ENCODE data around the gene CDCA4. TPM values are rescaled to one million over a fixed set of nuclear protein-coding genes. Genes with fewer than 3 reads are reported as not detected.

Gene CDCA4
- 15.2 TPM for total RNA-seq

GRCh38 chr14:105020815-105021655 lies at the start of gene CDCA4:
Gene CDCA4, minus strand, starts transcription at chr14:105021083. Its CDS starts 9,154 bp downstream, at chr14:105011929.
- intact Hi-C loops (cut with DNase I) = loop anchor here (5.0 kb wide), 1 partner anchor 49 kb away; no protein-coding TSS in a partner anchor
- Histone ChIP-seq H3K4me1 (peaks cover 49% of the 10 kb centered on the region), H3K27ac (peak within 1 kb of the TSS; percentile 90)

GRCh38 chr14:105069871-105070759 lies 49.2 kb upstream of the CDCA4 start:
- Histone ChIP-seq H3K27ac (no peak overlapping the region), H3K4me3 (no peak overlapping the region), H3K36me3 (no peaks in the 10 kb centered on the region), H3K9me3 (no peaks in the 10 kb centered on the region), H3K4me1 (peaks cover 5% of the 10 kb centered on the region), H3K27me3 (no peaks in the 10 kb centered on the region)
- intact Hi-C loops (cut with DNase I) = no loop called here
- DNase-seq (ENCODE audit: extremely low spot score in 2 of 2) = no peak
- no peak for TF ChIP-seq CTCF (IDR thresholded peaks at IDR 0.05)
- no peak for TF ChIP-seq POLR2AphosphoS5 (IDR thresholded peaks at IDR 0.05; ENCODE audit: insufficient read depth in 1 of 2, low read depth in 1 of 2)
- TF ChIP-seq POLR2A (IDR thresholded peaks at IDR 0.05) = no peak

More at GRCh38 chr14:105020815-105021655, at the start of gene CDCA4:
- H3K9me3 ChIP-seq = no peaks in the 10 kb centered on the region
- H3K4me3 ChIP-seq = peak within 1 kb of the TSS; percentile 63 to 78
- peak in 1 of 2 donors; percentile 93 for DNase-seq (ENCODE audit: extremely low spot score in 2 of 2)
- no peaks in the 10 kb centered on the region for H3K27me3 ChIP-seq
- no peaks in the 10 kb centered on the region for H3K36me3 ChIP-seq
- TF ChIP-seq POLR2A (IDR thresholded peaks at IDR 0.05) (peak in 1 of 2 donors; percentile 85), CTCF (IDR thresholded peaks at IDR 0.05) (peak in 1 of 3 experiments; percentile 10), POLR2AphosphoS5 (IDR thresholded peaks at IDR 0.05; ENCODE audit: insufficient read depth in 1 of 2, low read depth in 1 of 2) (peak; percentile 57 to 94)

- TF ChIP-seq POLR2A (IDR thresholded peaks at IDR 0.05) (no peak), CTCF (IDR thresholded peaks at IDR 0.05) (no peak), POLR2AphosphoS5 (IDR thresholded peaks at IDR 0.05; ENCODE audit: insufficient read depth in 1 of 2, low read depth in 1 of 2) (no peak)
- intact Hi-C loops (cut with DNase I) = no loop called here
- Histone ChIP-seq H3K4me1 (no peaks in the 10 kb centered on the region), H3K36me3 (no peaks in the 10 kb centered on the region), H3K4me3 (no peak overlapping the region), H3K9me3 (no peaks in the 10 kb centered on the region), H3K27ac (no peak overlapping the region), H3K27me3 (no peaks in the 10 kb centered on the region)
- DNase-seq (ENCODE audit: extremely low spot score in 2 of 2) = no peak
Observed at GRCh38 chr14:105069522-105069870, 48.6 kb upstream of the CDCA4 start.

GRCh38 chr14:105068818-105069217 lies 47.9 kb upstream of the CDCA4 start:
- no peaks in the 10 kb centered on the region for H3K27me3 ChIP-seq
- intact Hi-C loops (cut with DNase I) = no loop called here
- no peak overlapping the region for H3K27ac ChIP-seq
- H3K36me3 ChIP-seq = no peaks in the 10 kb centered on the region
- H3K4me1 ChIP-seq = no peaks in the 10 kb centered on the region
- TF ChIP-seq POLR2A (IDR thresholded peaks at IDR 0.05) (no peak), POLR2AphosphoS5 (IDR thresholded peaks at IDR 0.05; ENCODE audit: insufficient read depth in 1 of 2, low read depth in 1 of 2) (no peak), CTCF (IDR thresholded peaks at IDR 0.05) (no peak)
- H3K4me3 ChIP-seq = no peak overlapping the region
- no peak for DNase-seq (ENCODE audit: extremely low spot score in 2 of 2)
- no peaks in the 10 kb centered on the region for H3K9me3 ChIP-seq

Data from vagina (tissue), 2 donors.